HepG2 (cell line): ENCODE results near the gene CNNM2. TPM values are rescaled to one million over a fixed set of nuclear protein-coding genes. Genes with fewer than 3 reads are reported as not detected.

Experiments used
- ATAC-seq: fragments of 200-7000 bp; cut with Tn5 transposase; 3 replicates; pipeline ENCODE4 v1.9.1; 2020; ENCODE audit warnings: mild to moderate bottlenecking, moderate library complexity
- BruUV-seq: library from RNA; stranded (reverse); fragments of 400-500 nt; replicated peaks from 2 replicates; lab custom pipeline; 2021; lab: Mats Ljungman, UMichigan
- CTCF ChIA-PET: fragments of 300-600 bp; formaldehyde crosslinking; extraction: SDS; loops from one replicate; lab custom pipeline; 2021; ENCODE audit warnings: low total read pairs, inconsistent platforms, low intra/inter-chr PET ratio; lab: Yijun Ruan, JAX
- POLR2A ChIA-PET: fragments of 350-600 bp; sonication (Branson Sonifier 250); formaldehyde crosslinking; loops from one replicate; lab custom pipeline; 2020; ENCODE audit warnings: antibody characterized with exemption, inconsistent platforms; lab: Yijun Ruan, JAX
- DNase-seq: peaks from one replicate; pipeline ENCODE4 v3.0.0-alpha.2; 2015; ENCODE audit warnings: low spot score
- FAIRE-seq: peaks from 3 replicates; lab custom pipeline; 2011; peaks lifted over from hg19 to GRCh38; lab: Jason Lieb, UNC
- H2AFZ ChIP-seq: one replicate; pipeline ENCODE4 v1.6.1; 2011; ENCODE audit warnings: low read length, inconsistent platforms
- H3K27ac ChIP-seq: fragments of 300-600 bp; 3 replicates; pipeline ENCODE4 v1.8.0; 2011; ENCODE audit warnings: mixed run types, mild to moderate bottlenecking, mixed read lengths, low read length, inconsistent platforms; ENCODE audit not compliant: insufficient read depth; ENCODE audit errors: extremely low read length
- H3K27me3 ChIP-seq, 2 experiments: fragments of 200-600 bp in 1 of 2; 2 replicates in 1 of 2; 3 replicates in 1 of 2; pipeline versions ENCODE4 v1.6.0 to v1.8.0; 2011; ENCODE audit warnings: low read length in 2 of 2, mild to moderate bottlenecking in 2 of 2, moderate library complexity in 2 of 2, inconsistent platforms in 1 of 2; ENCODE audit not compliant: insufficient read depth in 2 of 2, control insufficient read depth in 1 of 2
- H3K36me3 ChIP-seq, 2 experiments: fragments of 200-600 bp in 1 of 2; replicated peaks in 1 of 2; 2 replicates in 1 of 2; 3 replicates in 1 of 2; pipeline versions ENCODE4 v1.5.1 to v1.8.0; 2011; ENCODE audit warnings: low read length in 2 of 2, inconsistent platforms in 1 of 2; ENCODE audit not compliant: insufficient read depth in 2 of 2, control insufficient read depth in 1 of 2
- H3K4me1 ChIP-seq: 2 replicates; pipeline ENCODE4 v1.5.1; 2012; ENCODE audit warnings: low read length, inconsistent platforms; ENCODE audit not compliant: insufficient read depth
- H3K4me2 ChIP-seq: 2 replicates; pipeline ENCODE4 v1.6.0; 2011; ENCODE audit warnings: low read depth, low read length, inconsistent platforms
- H3K4me3 ChIP-seq, 3 experiments: fragments of 200-600 bp in 1 of 3; sonication (generic), shearing (Covaris generic) in 1 of 3; replicated peaks in 1 of 3; 2 replicates each; pipeline ENCODE4 v1.5.1; 2011 to 2016; ENCODE audit warnings: low read length in 3 of 3, inconsistent platforms in 2 of 3, low read depth in 2 of 3, mild to moderate bottlenecking in 2 of 3, control low read depth in 1 of 3, mixed read lengths in 1 of 3; ENCODE audit not compliant: insufficient read depth in 1 of 3
- H3K79me2 ChIP-seq: one replicate; pipeline ENCODE4 v1.6.1; 2011; ENCODE audit warnings: low read length, inconsistent platforms; ENCODE audit not compliant: insufficient read depth
- H3K9ac ChIP-seq: 2 replicates; pipeline ENCODE4 v1.6.0; 2011; ENCODE audit warnings: mild to moderate bottlenecking, low read depth, low read length, inconsistent platforms; ENCODE audit not compliant: insufficient read depth
- H3K9me3 ChIP-seq: 2 replicates; pipeline ENCODE4 v1.5.1; 2012; ENCODE audit warnings: mild to moderate bottlenecking, low read length
- H4K20me1 ChIP-seq: 2 replicates; pipeline ENCODE4 v1.6.0; 2011; ENCODE audit warnings: inconsistent platforms, mild to moderate bottlenecking, low read length, moderate library complexity; ENCODE audit not compliant: insufficient read depth
- FOXP4 ChIP-seq: sonication (generic); formaldehyde crosslinking; IDR thresholded peaks from 2 replicates; pipeline ENCODE4 v1.4.0; 2020; ENCODE audit warnings: missing genetic modification reagents
- KAT2B ChIP-seq: fragments of 150-350 bp; IDR thresholded peaks from 2 replicates; pipeline ENCODE4 v1.6.1; 2014; ENCODE audit warnings: low read depth, low read length, borderline replicate concordance
- KLF11 ChIP-seq: IDR thresholded peaks from 2 replicates; pipeline ENCODE4 v1.6.1; 2016; ENCODE audit warnings: missing compliant biosample characterization
- MED8 ChIP-seq: sonication (generic); formaldehyde crosslinking; IDR thresholded peaks from 2 replicates; pipeline ENCODE4 v1.8.1; 2023; ENCODE audit warnings: mild to moderate bottlenecking, missing genetic modification reagents; ENCODE audit not compliant: insufficient replicate concordance
- MXD3 ChIP-seq: IDR thresholded peaks from 2 replicates; pipeline ENCODE4 v1.6.1; 2016; ENCODE audit warnings: mild to moderate bottlenecking, missing biosample characterization, missing genetic modification reagents
- MYNN ChIP-seq: sonication (generic); formaldehyde crosslinking; IDR thresholded peaks from 2 replicates; pipeline ENCODE4 v1.4.0; 2020; ENCODE audit warnings: mild to moderate bottlenecking, low read depth, missing genetic modification reagents
- NCOA2 ChIP-seq: sonication (generic); formaldehyde crosslinking; IDR thresholded peaks from 2 replicates; pipeline ENCODE4 v1.8.0; 2022; ENCODE audit warnings: inconsistent platforms
- NCOA5 ChIP-seq: sonication (generic); formaldehyde crosslinking; IDR thresholded peaks from 2 replicates; pipeline ENCODE4 v1.4.0; 2020; ENCODE audit warnings: missing genetic modification reagents
- NFIB ChIP-seq: sonication (generic); formaldehyde crosslinking; IDR thresholded peaks from 2 replicates; pipeline ENCODE4 v1.9.0; 2021; ENCODE audit warnings: missing genetic modification reagents, mild to moderate bottlenecking, borderline replicate concordance
- PLSCR1 ChIP-seq: sonication (generic); formaldehyde crosslinking; IDR thresholded peaks from 2 replicates; pipeline ENCODE4 v1.5.0; 2020; ENCODE audit warnings: missing genetic modification reagents, mild to moderate bottlenecking, borderline replicate concordance
- POLR2AphosphoS5 ChIP-seq: IDR thresholded peaks from 2 replicates; pipeline ENCODE4 v1.6.1; 2012; ENCODE audit warnings: low read depth, low read length
- RBFOX2 ChIP-seq: fragments of 200-400 bp; formaldehyde crosslinking; IDR thresholded peaks from 2 replicates; pipeline ENCODE4 v1.6.1; 2017; ENCODE audit warnings: low read depth, mild to moderate bottlenecking, low read length
- SIX1 ChIP-seq: sonication (generic); formaldehyde crosslinking; IDR thresholded peaks from 2 replicates; pipeline ENCODE4 v1.4.0; 2020; ENCODE audit warnings: missing genetic modification reagents, borderline replicate concordance
- U2AF2 ChIP-seq: fragments of 200-400 bp; formaldehyde crosslinking; IDR thresholded peaks from 2 replicates; pipeline ENCODE4 v1.6.1; 2017; ENCODE audit warnings: low read depth, mild to moderate bottlenecking, low read length
- ZNF121 ChIP-seq: sonication (generic); formaldehyde crosslinking; IDR thresholded peaks from 2 replicates; pipeline ENCODE4 v1.5.0; 2020; ENCODE audit warnings: mild to moderate bottlenecking, missing genetic modification reagents
- ZNF138 ChIP-seq: sonication (generic); formaldehyde crosslinking; IDR thresholded peaks from 2 replicates; pipeline ENCODE4 v1.5.0; 2020; ENCODE audit warnings: mild to moderate bottlenecking, low read depth, missing genetic modification reagents
- ZNF207 ChIP-seq: fragments of 450-650 bp; IDR thresholded peaks from 2 replicates; pipeline ENCODE4 v1.6.1; 2016; ENCODE audit warnings: antibody characterized with exemption, borderline replicate concordance
- ZNF282 ChIP-seq: fragments of 450-650 bp; IDR thresholded peaks from 2 replicates; pipeline ENCODE4 v1.6.1; 2018; ENCODE audit not compliant: partially characterized antibody
- ZSCAN21 ChIP-seq: sonication (generic); formaldehyde crosslinking; IDR thresholded peaks from 2 replicates; pipeline ENCODE4 v1.8.0; 2022; ENCODE audit warnings: mild to moderate bottlenecking, missing genetic modification reagents, moderate library complexity, borderline replicate concordance
- WGBS: methylation state at CpG from one replicate; pipeline ENCODE4 v1.1.6; 2017; ENCODE audit warnings: low lambda C conversion rate; 5-methylcytosine and 5-hydroxymethylcytosine counted together
- in situ Hi-C: cut with HindIII; loops from 2 replicates; pipeline ENCODE4 v1.10.0; 2017; ENCODE audit warnings: low pct_unique_long_range_greater_than_20kb; ENCODE audit not compliant: extremely low pct_ligation_motif_present
- intact Hi-C: fragments of 100-400 bp; cut with micrococcal nuclease; formaldehyde crosslinking; loops from one replicate; pipeline ENCODE4 v1.10.0; 2022; ENCODE audit not compliant: unreplicated experiment
- polyA plus RNA-seq, 8 experiments: library from polyadenylated mRNA; depleted of rRNA in 3 of 8; stranded (reverse) in 7 of 8; unstranded in 1 of 8; fragments of >200 nt; fragmentation: Illumina TruSeq in 4 of 8; extraction: Trizol in 4 of 8; gene quantifications; 2 replicates each; pipeline versions ENCODE4 v1.2.1 to v1.2.3, GENCODE V29; 2011 to 2016; ENCODE audit warnings: low read depth in 4 of 8, missing spikeins in 1 of 8, mixed read lengths in 1 of 8; ENCODE audit not compliant: insufficient read depth in 1 of 8
- total RNA-seq, 5 experiments: library from RNA; depleted of rRNA; stranded (reverse); fragments of >200 nt; fragmentation: Illumina TruSeq; extraction: Trizol; gene quantifications; 2 replicates each; pipeline ENCODE4 v1.2.3, GENCODE V29; 2016; ENCODE audit warnings: low read depth in 1 of 5
- TF ChIP-seq, protein P1 (sequence below), 2 experiments: fragments of 450-650 bp in 1 of 2; sonication (generic) in 1 of 2; formaldehyde crosslinking; IDR thresholded peaks; 2 replicates each; pipeline versions ENCODE4 v1.5.0 to v1.8.0; 2020 to 2022; ENCODE audit warnings: mild to moderate bottlenecking in 1 of 2, missing genetic modification reagents in 1 of 2
- TF ChIP-seq, protein P2 (sequence below): sonication (generic); formaldehyde crosslinking; IDR thresholded peaks from 2 replicates; pipeline ENCODE4 v1.8.1; 2023; ENCODE audit warnings: mild to moderate bottlenecking, missing genetic modification reagents, borderline replicate concordance

CNNM2 gene
- total and polyA plus RNA-seq, 2 of the 13 experiments (the other 11 are each of a cell fraction or from before 2014, with no cell fraction given): 7.1 to 9.0 TPM

- TF ChIP-seq FOXP4 (peak; percentile 41; the same call in 1 of the 2 replicates), ZNF121 (peak; percentile 96), ZNF138 (CRISPR knock-in tag) (no peak), MYNN (CRISPR knock-in tag) (no peak), ZNF207 (no peak)
Measured at GRCh38 chr10:103117247-103117646, 199.2 kb downstream of the CNNM2 start (continued).

DNA sequence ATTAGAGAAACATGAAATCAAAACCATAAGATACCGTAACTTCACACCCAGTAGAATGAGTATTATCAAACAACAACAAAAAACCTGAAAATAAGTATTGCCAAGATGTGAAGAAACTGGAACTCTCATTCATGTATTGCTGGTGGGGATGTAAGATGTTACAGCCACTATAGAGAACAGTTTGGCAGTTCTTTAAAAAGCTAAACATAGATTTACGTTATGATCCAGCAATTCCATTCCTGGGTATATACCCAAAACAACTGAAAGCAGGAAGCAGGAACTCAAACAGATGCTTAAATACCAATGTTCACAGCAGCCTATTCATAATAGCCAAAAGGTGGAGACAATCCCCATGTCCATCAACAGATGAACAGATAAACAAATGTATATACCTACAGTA, 202.5 kb downstream of the CNNM2 start:
- ATAC-seq (no peak), DNase-seq (no peak), FAIRE-seq (no peak)
- Histone ChIP-seq H4K20me1 (no peaks in the 10 kb centered on the region), H3K4me1 (peaks cover 89% of the 10 kb centered on the region), H3K9me3 (no peaks in the 10 kb centered on the region), H3K9ac (no peak overlapping the region; the same call in 1 of the 2 replicates), H2AFZ (no peak overlapping the region), H3K4me2 (peak overlapping the region; percentile 45), H3K27ac (peak overlapping the region; percentile 60), H3K79me2 (peaks cover 49% of the 10 kb centered on the region), H3K27me3 (no peaks in the 10 kb centered on the region), H3K4me3 (peak overlapping the region in 1 of 3 experiments; percentile 17; a peak in 1 of 6 replicates), H3K36me3 (peaks cover 0 to 3% of the 10 kb centered on the region in 2 experiments; a peak in 2 of 5 replicates)
- intact Hi-C loops (no loop called here), in situ Hi-C loops (loop anchor here (10.0 kb wide), 1 partner anchor 124 kb away; the partner anchor contains the start of gene RPEL1)
- CTCF ChIA-PET: no interaction called here
- POLR2A ChIA-PET: no interaction called here
- no TSS peak for BruUV-seq
- WGBS: 85% methylated on average over 2 of the region's 2 CpGs
- TF ChIP-seq MED8 (CRISPR knock-in tag) (no peak), NCOA2 (CRISPR knock-in tag) (no peak), KLF11 (CRISPR knock-in tag) (no peak), NCOA5 (CRISPR knock-in tag) (no peak), PLSCR1 (CRISPR knock-in tag) (no peak), KAT2B (no peak), NFIB (no peak), U2AF2 (no peak), ZNF282 (no peak), ZNF121 (no peak), SIX1 (CRISPR knock-in tag) (no peak), POLR2AphosphoS5 (no peak), MXD3 (no peak), RBFOX2 (no peak), ZSCAN21 (no peak)
- TF ChIP-seq, protein P1, sequence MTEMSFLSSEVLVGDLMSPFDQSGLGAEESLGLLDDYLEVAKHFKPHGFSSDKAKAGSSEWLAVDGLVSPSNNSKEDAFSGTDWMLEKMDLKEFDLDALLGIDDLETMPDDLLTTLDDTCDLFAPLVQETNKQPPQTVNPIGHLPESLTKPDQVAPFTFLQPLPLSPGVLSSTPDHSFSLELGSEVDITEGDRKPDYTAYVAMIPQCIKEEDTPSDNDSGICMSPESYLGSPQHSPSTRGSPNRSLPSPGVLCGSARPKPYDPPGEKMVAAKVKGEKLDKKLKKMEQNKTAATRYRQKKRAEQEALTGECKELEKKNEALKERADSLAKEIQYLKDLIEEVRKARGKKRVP (CRISPR knock-in tag; IDR thresholded peaks at IDR 0.05): no peak
- TF ChIP-seq, protein P2, sequence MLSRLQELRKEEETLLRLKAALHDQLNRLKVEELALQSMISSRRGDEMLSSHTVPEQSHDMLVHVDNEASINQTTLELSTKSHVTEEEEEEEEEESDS (CRISPR knock-in tag): no peak
